HCEC 1CT (cell line): ENCODE measurements around the gene CNGA4.
"Not testable (repeated sequence)": the region's sequence is repeated elsewhere in the genome, so short reads cannot be mapped to it uniquely, and the experiment has no call there.

Source experiments
- DNase-seq: peaks from one replicate; pipeline ENCODE4 v3.0.0-alpha.2; 2017

The CNGA4 gene

GRCh38 chr11:6228520-6228919, 10.4 kb upstream of the CNGA4 start:
- no peak for DNase-seq

- DNase-seq = no peak
Observed at GRCh38 chr11:6229911-6230310, 9.0 kb upstream of the CNGA4 start.

- DNase-seq = no peak
Observed at GRCh38 chr11:6232899-6233298, 6.0 kb upstream of the CNGA4 start.

- no peak for DNase-seq
Observed at GRCh38 chr11:6233984-6234386, 4.9 kb upstream of the CNGA4 start.

GRCh38 chr11:6234387-6235107, 4.3 kb upstream of the CNGA4 start, which contains the start of gene FHIP1B:
TSS of gene FHIP1B (minus strand) at chr11:6234636. CDS start at chr11:6224516, 10,120 bp downstream.
- peak; percentile 100 for DNase-seq

- DNase-seq = no peak
Observed at GRCh38 chr11:6237266-6237665, 1.6 kb upstream of the CNGA4 start.

GRCh38 chr11:6237761-6238302, 1.1 kb upstream of the CNGA4 start:
- no peak for DNase-seq

GRCh38 chr11:6240139-6240538, 1.2 kb downstream of the CNGA4 start:
- no peak for DNase-seq

GRCh38 chr11:6240781-6241180, 1.9 kb downstream of the CNGA4 start:
- no peak for DNase-seq

GRCh38 chr11:6241316-6241715, 2.4 kb downstream of the CNGA4 start:
- DNase-seq = no peak

GRCh38 chr11:6245536-6245935, 6.6 kb downstream of the CNGA4 start:
- DNase-seq = no peak

GRCh38 chr11:6248248-6248647, 9.4 kb downstream of the CNGA4 start:
- DNase-seq = no peak

- DNase-seq = not testable (repeated sequence)
Observed at GRCh38 chr11:6248897-6249296, 10.0 kb downstream of the CNGA4 start.

- peak; percentile 50 for DNase-seq
Observed at GRCh38 chr11:6249770-6250555, 11.1 kb downstream of the CNGA4 start.

- peak; percentile 67 for DNase-seq
Observed at GRCh38 chr11:6251120-6251733, 12.3 kb downstream of the CNGA4 start.

GRCh38 chr11:6251990-6252473, 13.1 kb downstream of the CNGA4 start:
- DNase-seq = no peak

GRCh38 chr11:6253197-6253596, 14.3 kb downstream of the CNGA4 start:
- DNase-seq = no peak

GRCh38 chr11:6258141-6258540, 19.3 kb downstream of the CNGA4 start:
- DNase-seq = no peak

- no peak for DNase-seq
Observed at GRCh38 chr11:6258571-6259081, 19.7 kb downstream of the CNGA4 start.

- no peak for DNase-seq
Observed at GRCh38 chr11:6260207-6260726, 21.4 kb downstream of the CNGA4 start.

- DNase-seq = no peak
Observed at GRCh38 chr11:6263662-6264061, 24.8 kb downstream of the CNGA4 start.

- DNase-seq = no peak
Observed at GRCh38 chr11:6268820-6269219, 29.9 kb downstream of the CNGA4 start.

GRCh38 chr11:6269994-6270393, 31.1 kb downstream of the CNGA4 start:
- no peak for DNase-seq
